Measurements from ENCODE around the gene SYNGR2. TPM values are rescaled to one million over a fixed set of nuclear protein-coding genes. Genes with fewer than 3 reads are reported as not detected.

Gene SYNGR2
- total and polyA plus RNA-seq, 2 of the 8 experiments (the other 6 are each of a cell fraction or from before 2014, with no cell fraction given), result 50.0 to 139 TPM

GRCh38 chr17:78148286-78149016 lies 19.9 kb upstream of the SYNGR2 start:
- Histone ChIP-seq H3K4me1 (replicated peaks in 1 of 4; ENCODE audit: control insufficient read depth in 3 of 4, insufficient read depth in 4 of 4, low read length in 3 of 4) (no peaks in the 10 kb centered on the region; a peak in 2 of 7 replicates), H3K79me1 (ENCODE audit: low read depth, low read length) (no peaks in the 10 kb centered on the region), H4K5ac (ENCODE audit: insufficient read length, low read depth, low read length) (no peak overlapping the region), H2AK5ac (ENCODE audit: low read depth, low read length) (no peak overlapping the region), H3K23me2 (ENCODE audit: low read depth, low read length) (no peaks in the 10 kb centered on the region), H3K4me3 (ENCODE audit: extremely low read depth in 1 of 4, insufficient read depth in 2 of 4, low read depth in 3 of 4, low read length in 4 of 4) (no peak overlapping the region), H3K4me2 (ENCODE audit: insufficient read depth in 1 of 2, low read depth in 2 of 2, low read length in 2 of 2) (no peak overlapping the region), H2BK15ac (ENCODE audit: low read length) (no peak overlapping the region), H2BK12ac (ENCODE audit: low read depth, low read length) (no peak overlapping the region), H3K14ac (ENCODE audit: insufficient read length) (no peak overlapping the region), H2BK120ac (replicated peaks; ENCODE audit: low read depth, low read length) (no peak overlapping the region), H2AFZ (ENCODE audit: low read length) (no peak overlapping the region; the same call in 1 of the 2 replicates), H3K18ac (ENCODE audit: extremely low read depth, low read length) (no peak overlapping the region), H3K9ac (replicated peaks in 1 of 4; ENCODE audit: extremely low read depth in 1 of 4, low read depth in 3 of 4, low read length in 3 of 4) (no peak overlapping the region), H3K79me2 (ENCODE audit: control insufficient read depth in 1 of 2, insufficient read depth in 2 of 2, low read length in 2 of 2) (no peaks in the 10 kb centered on the region), H3K56ac (replicated peaks; ENCODE audit: insufficient read length, low read depth, low read length) (no peak overlapping the region), H3K9me3 (ENCODE audit: insufficient read depth in 2 of 2, low read depth in 1 of 2, low read length in 1 of 2) (no peaks in the 10 kb centered on the region), H4K91ac (replicated peaks; ENCODE audit: insufficient read length, low read length) (no peak overlapping the region), H3K4ac (replicated peaks; ENCODE audit: insufficient read length, low read depth, low read length) (peak overlapping the region; percentile 5), H3K27me3 (replicated peaks in 1 of 4; ENCODE audit: control insufficient read depth in 3 of 4, extremely low read depth in 1 of 4, insufficient read depth in 3 of 4, low read length in 3 of 4) (no peaks in the 10 kb centered on the region), H4K8ac (ENCODE audit: extremely low read depth, insufficient read depth, low read length) (no peak overlapping the region), H3K36me3 (ENCODE audit: control insufficient read depth in 2 of 4, insufficient read depth in 4 of 4, low read length in 3 of 4) (no peaks in the 10 kb centered on the region), H3K27ac (ENCODE audit: low read depth, low read length) (no peak overlapping the region), H2BK20ac (ENCODE audit: low read length) (no peak overlapping the region), H2BK5ac (ENCODE audit: low read depth, low read length) (no peak overlapping the region), H4K20me1 (replicated peaks in 1 of 2; ENCODE audit: control insufficient read depth in 1 of 2, insufficient read depth in 2 of 2, low read length in 2 of 2) (no peaks in the 10 kb centered on the region), H3K23ac (ENCODE audit: insufficient read length) (no peak overlapping the region)
- 92% methylated on average over 14 of the region's 14 CpGs; no CpG with 5 or more reads in 1 of the 2 experiments for WGBS, 2 experiments (ENCODE audit: extremely low coverage in 1 of 2, insufficient coverage in 1 of 2, insufficient read length in 1 of 2, insufficient replicate concordance in 2 of 2, low coverage in 1 of 2, low lambda C conversion rate in 2 of 2, missing lambda C conversion rate in 1 of 2)
- DNase-seq (ENCODE audit: low read depth in 1 of 2, low spot score in 2 of 2), result no peak
- POLR2A ChIA-PET (ENCODE audit: partially characterized antibody), result interaction anchor here (0.6 to 2.2 kb wide), 3 partner anchors 21 to 122 kb away, joined by 3 to 8 read pairs (median 5); no protein-coding TSS in a partner anchor
- CTCF ChIA-PET (ENCODE audit: partially characterized antibody), result interaction anchor here (1.3 to 1.8 kb wide), 2 partner anchors 11 to 26 kb away, joined by 6 to 8 read pairs; no protein-coding TSS in a partner anchor
- TF ChIP-seq TCF12 (IDR thresholded peaks at IDR 0.05; ENCODE audit: low read depth, low read length) (no peak), KDM4A (IDR thresholded peaks at IDR 0.05; ENCODE audit: low read depth, low read length, severe bottlenecking) (no peak), CHD2 (IDR thresholded peaks at IDR 0.05; ENCODE audit: low read length) (no peak), PHF8 (conservative IDR thresholded peaks at IDR 0.05; ENCODE audit: low read depth, low read length) (no peak), SIN3A (conservative IDR thresholded peaks at IDR 0.05 in 1 of 2, IDR thresholded peaks at IDR 0.05 in 1 of 2; ENCODE audit: low read depth in 1 of 2, low read length in 2 of 2) (no peak), POLR2A (IDR thresholded peaks at IDR 0.05; ENCODE audit: control extremely low read depth in 1 of 2, low read depth in 2 of 2, low read length in 2 of 2) (no peak), CEBPB (IDR thresholded peaks at IDR 0.05; ENCODE audit: low read depth, low read length) (no peak), EGR1 (IDR thresholded peaks at IDR 0.05; ENCODE audit: borderline replicate concordance, low read depth, low read length) (no peak)
- TF ChIP-seq, protein P1, sequence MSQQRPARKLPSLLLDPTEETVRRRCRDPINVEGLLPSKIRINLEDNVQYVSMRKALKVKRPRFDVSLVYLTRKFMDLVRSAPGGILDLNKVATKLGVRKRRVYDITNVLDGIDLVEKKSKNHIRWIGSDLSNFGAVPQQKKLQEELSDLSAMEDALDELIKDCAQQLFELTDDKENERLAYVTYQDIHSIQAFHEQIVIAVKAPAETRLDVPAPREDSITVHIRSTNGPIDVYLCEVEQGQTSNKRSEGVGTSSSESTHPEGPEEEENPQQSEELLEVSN (IDR thresholded peaks at IDR 0.05), result no peak
- no peak for FAIRE-seq

All from H1 (cell line).